Activated CD4-positive, alpha-beta T cell treated with anti-CD3 and anti-CD28 coated beads, Interleukin-2, Interleukin-4, amounts not matched to agents 100 ng/mL and 50 ng/mL, durations not matched to agents 16 hours and 8 hours (primary cell): Measurements from ENCODE around the gene DIAPH3.
A peak's percentile ranks its signal among the peaks of the same experiment; 100 is the strongest.
"Not testable (repeated sequence)": the region's sequence is repeated elsewhere in the genome, so short reads cannot be mapped to it uniquely, and the experiment has no call there.

Experiments used
- DNase-seq: peaks from one replicate; pipeline ENCODE4 v3.0.0-alpha.2; 2020; ENCODE audit warnings: low spot score

Gene DIAPH3

GRCh38 chr13:60163478-60164233, at the start of gene DIAPH3:
Gene DIAPH3 (minus strand): TSS chr13:60163928. CDS start chr13:60163766, 162 bp downstream.
- peak; percentile 97 for DNase-seq

GRCh38 chr13:60213236-60213744, 49.6 kb upstream of the DIAPH3 start:
- DNase-seq: no peak

GRCh38 chr13:60211548-60211947, 47.8 kb upstream of the DIAPH3 start:
- DNase-seq: no peak

GRCh38 chr13:60210510-60211330, 47.0 kb upstream of the DIAPH3 start:
- no peak for DNase-seq

GRCh38 chr13:60205499-60205898, 41.8 kb upstream of the DIAPH3 start:
- not testable (repeated sequence) for DNase-seq

GRCh38 chr13:60201286-60201685, 37.6 kb upstream of the DIAPH3 start:
- DNase-seq: no peak

- not testable (repeated sequence) for DNase-seq
These were observed 32.2 kb upstream of the DIAPH3 start for GRCh38 chr13:60195893-60196292.

GRCh38 chr13:60182907-60183306, 19.2 kb upstream of the DIAPH3 start:
- DNase-seq: no peak

GRCh38 chr13:60178327-60178726, 14.6 kb upstream of the DIAPH3 start:
- DNase-seq: no peak

- DNase-seq: no peak
These were observed 11.8 kb upstream of the DIAPH3 start for GRCh38 chr13:60175571-60175970.

GRCh38 chr13:60174113-60174512, 10.4 kb upstream of the DIAPH3 start:
- no peak for DNase-seq

- DNase-seq: no peak
These were observed 8.4 kb upstream of the DIAPH3 start for GRCh38 chr13:60172111-60172510.

GRCh38 chr13:60170414-60170813, 6.7 kb upstream of the DIAPH3 start:
- no peak for DNase-seq

- no peak for DNase-seq
These were observed 5.7 kb upstream of the DIAPH3 start for GRCh38 chr13:60169239-60170031.

GRCh38 chr13:60167121-60167520, 3.4 kb upstream of the DIAPH3 start:
- DNase-seq: no peak

- no peak for DNase-seq
These were observed 1.8 kb upstream of the DIAPH3 start for GRCh38 chr13:60165391-60166099.

- no peak for DNase-seq
These were observed 634 bp upstream of the DIAPH3 start for GRCh38 chr13:60164234-60164889.

- peak; percentile 54 for DNase-seq
These were observed 1.6 kb downstream of the DIAPH3 start for GRCh38 chr13:60162096-60162495.

- DNase-seq: no peak
These were observed 5.4 kb downstream of the DIAPH3 start for GRCh38 chr13:60158321-60158801.

GRCh38 chr13:60155978-60156377, 7.8 kb downstream of the DIAPH3 start:
- DNase-seq: no peak

GRCh38 chr13:60152904-60153303, 10.8 kb downstream of the DIAPH3 start:
- DNase-seq: no peak
